OCI-LY1 (cell line): ENCODE data around the gene MED29.

Experiments
- H2AFZ ChIP-seq: fragments of 200-600 bp; sonication (generic), shearing (Covaris generic); 2 replicates; pipeline ENCODE4 v1.6.0; 2014; ENCODE audit warnings: antibody characterized with exemption, mild to moderate bottlenecking, low read length
- H3F3A ChIP-seq: fragments of 200-600 bp; sonication (generic), shearing (Covaris generic); 2 replicates; pipeline ENCODE4 v1.6.0; 2014; ENCODE audit warnings: mild to moderate bottlenecking, antibody characterized with exemption, low read length, moderate library complexity; ENCODE audit not compliant: insufficient read depth
- H3K27ac ChIP-seq: fragments of 200-600 bp; sonication (generic); 2 replicates; pipeline ENCODE4 v1.5.1; 2014; ENCODE audit warnings: low read length, mixed run types, mild to moderate bottlenecking, low read depth; ENCODE audit not compliant: poor library complexity, severe bottlenecking
- H3K27me3 ChIP-seq: fragments of 200-600 bp; sonication (generic); 2 replicates; pipeline ENCODE4 v1.6.0; 2014; ENCODE audit warnings: antibody characterized with exemption, mild to moderate bottlenecking, low read length, moderate library complexity; ENCODE audit not compliant: insufficient read depth
- H3K36me3 ChIP-seq: fragments of 200-600 bp; sonication (generic); 2 replicates; pipeline ENCODE4 v1.6.1; 2014; ENCODE audit warnings: mild to moderate bottlenecking, antibody characterized with exemption, low read length, moderate library complexity, mixed read lengths; ENCODE audit not compliant: insufficient read depth
- H3K4me1 ChIP-seq: fragments of 200-600 bp; sonication (generic); 2 replicates; pipeline ENCODE4 v1.5.1; 2014; ENCODE audit warnings: mild to moderate bottlenecking, low read length, moderate library complexity; ENCODE audit not compliant: insufficient read depth, severe bottlenecking
- H3K4me2 ChIP-seq: fragments of 200-600 bp; sonication (generic), shearing (Covaris generic); 2 replicates; pipeline ENCODE4 v1.6.1; 2014; ENCODE audit warnings: low read length
- H3K4me3 ChIP-seq: fragments of 200-600 bp; sonication (generic); 2 replicates; pipeline ENCODE4 v1.5.1; 2014; ENCODE audit warnings: low read length, low read depth, mild to moderate bottlenecking, mixed read lengths; ENCODE audit not compliant: poor library complexity, severe bottlenecking
- H3K79me2 ChIP-seq: fragments of 200-600 bp; shearing (Covaris generic); 2 replicates; pipeline ENCODE4 v1.6.1; 2016; ENCODE audit warnings: mixed run types, low read length, mixed read lengths; ENCODE audit not compliant: insufficient read depth
- H3K9ac ChIP-seq: fragments of 200-600 bp; sonication (generic), shearing (Covaris generic); 2 replicates; pipeline ENCODE4 v1.6.1; 2014; ENCODE audit warnings: mild to moderate bottlenecking, low read length, mixed read lengths
- H3K9me2 ChIP-seq: fragments of 200-600 bp; sonication (generic), shearing (Covaris generic); 2 replicates; pipeline ENCODE4 v1.6.1; 2014; ENCODE audit warnings: low read depth, mild to moderate bottlenecking, low read length, mixed read lengths
- H3K9me3 ChIP-seq: fragments of 200-600 bp; shearing (Covaris generic); 2 replicates; pipeline ENCODE4 v1.6.1; 2014; ENCODE audit warnings: low read length, mixed read lengths
- H4K20me1 ChIP-seq: fragments of 200-600 bp; sonication (generic), shearing (Covaris generic); 2 replicates; pipeline ENCODE4 v1.6.0; 2016; ENCODE audit warnings: mild to moderate bottlenecking, low read length; ENCODE audit not compliant: insufficient read depth
- CTCF ChIP-seq: fragments of 200-600 bp; sonication (generic), shearing (Covaris generic); IDR thresholded peaks from 2 replicates; pipeline ENCODE4 v1.5.1; 2017; ENCODE audit warnings: mild to moderate bottlenecking, antibody characterized with exemption, low read length, moderate library complexity, mixed read lengths
- EZH2 ChIP-seq: fragments of 200-600 bp; sonication (generic), shearing (Covaris generic); IDR thresholded peaks from 2 replicates; pipeline ENCODE4 v1.8.0; 2017; ENCODE audit warnings: borderline replicate concordance, mixed run types, mild to moderate bottlenecking, antibody characterized with exemption, low read length, moderate library complexity, mixed read lengths

Gene MED29

DNA sequence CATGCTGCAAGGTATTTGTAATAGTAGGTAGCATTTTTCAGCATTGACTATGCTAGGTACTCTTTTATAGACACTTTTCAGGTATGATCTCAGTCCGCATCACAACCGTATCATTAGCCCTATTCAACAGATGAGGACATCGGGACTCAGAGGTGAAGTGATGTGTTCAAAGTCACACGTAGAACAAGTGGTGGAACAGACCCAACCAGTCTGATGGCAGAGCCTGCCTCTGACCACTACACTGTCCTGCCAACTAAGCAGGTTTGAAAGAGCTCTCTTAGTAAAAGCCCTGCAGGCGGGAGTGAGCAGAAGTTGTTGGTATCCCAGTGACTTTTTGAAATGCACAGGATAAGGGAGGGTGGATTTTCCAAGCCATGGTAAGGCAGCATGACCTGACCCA, 20.4 kb upstream of the MED29 start:
- no peaks in the 10 kb centered on the region for H3K27me3 ChIP-seq
- no peak overlapping the region for H3K4me2 ChIP-seq
- H3F3A ChIP-seq, result no peaks in the 10 kb centered on the region
- H3K36me3 ChIP-seq, result peaks cover 68% of the 10 kb centered on the region
- no peaks in the 10 kb centered on the region for H3K79me2 ChIP-seq
- H3K9ac ChIP-seq, result no peak overlapping the region
- H3K4me3 ChIP-seq, result no peak overlapping the region
- H3K9me3 ChIP-seq, result no peaks in the 10 kb centered on the region
- H4K20me1 ChIP-seq, result no peaks in the 10 kb centered on the region
- TF ChIP-seq CTCF (no peak), EZH2 (no peak)
- no peak overlapping the region for H3K27ac ChIP-seq
- H2AFZ ChIP-seq, result no peak overlapping the region
- no peaks in the 10 kb centered on the region for H3K4me1 ChIP-seq
- no peaks in the 10 kb centered on the region for H3K9me2 ChIP-seq

DNA sequence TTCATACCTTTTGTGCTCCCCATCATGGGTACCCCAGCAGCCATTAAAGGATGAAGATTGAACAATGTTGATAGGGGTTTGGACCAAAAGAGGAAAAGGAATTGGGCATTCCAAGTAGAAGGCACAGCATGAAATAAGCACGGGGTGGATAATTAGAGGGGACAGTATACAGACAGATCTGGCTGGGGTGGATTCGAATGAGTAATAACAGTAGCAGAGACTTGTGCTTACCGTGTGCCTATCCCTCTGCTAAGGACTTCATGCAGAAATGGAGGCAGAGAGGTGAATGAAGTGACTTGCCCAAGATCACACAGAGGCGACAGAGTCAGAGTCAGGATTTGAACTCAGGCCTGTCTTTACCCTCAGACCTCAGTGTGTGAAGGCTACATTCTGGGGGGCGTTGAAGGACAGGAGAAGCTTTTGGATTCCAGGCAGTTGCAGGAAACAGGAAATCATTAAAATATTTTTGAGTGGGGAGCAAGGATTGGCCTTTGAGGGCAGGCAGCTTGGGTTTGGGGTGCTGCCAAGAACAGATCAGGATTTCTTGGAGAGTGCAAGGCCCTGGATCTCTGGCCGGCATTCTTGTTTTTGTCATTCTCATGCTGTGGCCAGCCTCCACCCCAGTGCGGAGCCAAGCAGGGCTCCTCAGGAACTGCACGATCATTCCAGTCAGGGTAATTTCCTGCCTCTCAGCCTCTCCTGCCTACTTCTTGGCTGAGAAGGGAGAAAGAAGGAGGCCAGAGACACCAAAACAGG, 19.0 kb upstream of the MED29 start:
- H3K9ac ChIP-seq, result no peak overlapping the region
- H3K27ac ChIP-seq, result no peak overlapping the region
- H3F3A ChIP-seq, result no peaks in the 10 kb centered on the region
- H3K4me2 ChIP-seq, result no peak overlapping the region
- no peak overlapping the region for H3K4me3 ChIP-seq
- no peaks in the 10 kb centered on the region for H4K20me1 ChIP-seq
- no peaks in the 10 kb centered on the region for H3K27me3 ChIP-seq
- no peaks in the 10 kb centered on the region for H3K9me2 ChIP-seq
- no peak overlapping the region for H2AFZ ChIP-seq
- no peaks in the 10 kb centered on the region for H3K79me2 ChIP-seq
- no peaks in the 10 kb centered on the region for H3K9me3 ChIP-seq
- no peaks in the 10 kb centered on the region for H3K4me1 ChIP-seq
- TF ChIP-seq EZH2 (no peak), CTCF (no peak)
- H3K36me3 ChIP-seq, result peaks cover 74% of the 10 kb centered on the region

- H3K4me1 ChIP-seq, result no peaks in the 10 kb centered on the region
- TF ChIP-seq CTCF (no peak), EZH2 (no peak)
- peaks cover 81% of the 10 kb centered on the region for H3K36me3 ChIP-seq
- no peak overlapping the region for H3K4me2 ChIP-seq
- H4K20me1 ChIP-seq, result no peaks in the 10 kb centered on the region
- no peak overlapping the region for H3K9ac ChIP-seq
- H3K27ac ChIP-seq, result no peak overlapping the region
- H3F3A ChIP-seq, result no peaks in the 10 kb centered on the region
- H3K4me3 ChIP-seq, result no peak overlapping the region
- H3K27me3 ChIP-seq, result no peaks in the 10 kb centered on the region
- H2AFZ ChIP-seq, result no peak overlapping the region
- no peaks in the 10 kb centered on the region for H3K79me2 ChIP-seq
- no peaks in the 10 kb centered on the region for H3K9me2 ChIP-seq
- no peaks in the 10 kb centered on the region for H3K9me3 ChIP-seq
These were observed 18.2 kb upstream of the MED29 start for GRCh38 chr19:39372941-39373340.
